ENCODE results near the gene SLC6A7.

SLC6A7 gene

DNA sequence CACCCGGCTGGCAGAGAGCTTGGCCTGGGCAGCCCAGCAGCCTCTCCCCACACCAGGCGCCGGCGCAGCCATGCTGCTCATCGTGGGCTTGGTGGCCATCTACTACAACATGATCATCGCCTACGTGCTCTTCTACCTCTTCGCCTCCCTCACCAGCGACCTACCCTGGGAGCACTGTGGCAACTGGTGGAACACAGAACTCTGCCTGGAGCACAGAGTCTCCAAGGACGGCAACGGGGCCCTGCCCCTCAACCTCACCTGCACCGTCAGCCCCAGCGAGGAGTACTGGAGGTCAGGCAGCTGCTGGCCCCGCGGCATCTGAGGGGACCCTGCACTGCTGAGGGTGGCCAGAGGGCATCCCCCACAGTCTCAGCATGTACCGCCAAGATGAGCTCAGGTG is 7.1 kb downstream of the SLC6A7 start:
- Histone ChIP-seq H3K79me2 (ENCODE audit: low read length) (no peaks in the 10 kb centered on the region), H3K27ac (ENCODE audit: low read length) (no peak overlapping the region), H3K4me1 (ENCODE audit: low read length) (no peaks in the 10 kb centered on the region), H3K4me3 (ENCODE audit: low read length) (no peak overlapping the region), H3K27me3 (ENCODE audit: low read depth, low read length) (peaks cover 5% of the 10 kb centered on the region; the same call in 1 of the 2 replicates), H4K20me1 (ENCODE audit: insufficient read depth, low read length) (no peaks in the 10 kb centered on the region), H3K9me3 (ENCODE audit: insufficient read depth, low read length) (no peaks in the 10 kb centered on the region), H3K9ac (ENCODE audit: low read length) (no peak overlapping the region), H3K36me3 (replicated peaks; ENCODE audit: low read depth, low read length) (no peaks in the 10 kb centered on the region), H2AFZ (ENCODE audit: low read depth, low read length) (no peak overlapping the region), H3K4me2 (ENCODE audit: low read length) (no peak overlapping the region)
- TF ChIP-seq, protein P1, sequence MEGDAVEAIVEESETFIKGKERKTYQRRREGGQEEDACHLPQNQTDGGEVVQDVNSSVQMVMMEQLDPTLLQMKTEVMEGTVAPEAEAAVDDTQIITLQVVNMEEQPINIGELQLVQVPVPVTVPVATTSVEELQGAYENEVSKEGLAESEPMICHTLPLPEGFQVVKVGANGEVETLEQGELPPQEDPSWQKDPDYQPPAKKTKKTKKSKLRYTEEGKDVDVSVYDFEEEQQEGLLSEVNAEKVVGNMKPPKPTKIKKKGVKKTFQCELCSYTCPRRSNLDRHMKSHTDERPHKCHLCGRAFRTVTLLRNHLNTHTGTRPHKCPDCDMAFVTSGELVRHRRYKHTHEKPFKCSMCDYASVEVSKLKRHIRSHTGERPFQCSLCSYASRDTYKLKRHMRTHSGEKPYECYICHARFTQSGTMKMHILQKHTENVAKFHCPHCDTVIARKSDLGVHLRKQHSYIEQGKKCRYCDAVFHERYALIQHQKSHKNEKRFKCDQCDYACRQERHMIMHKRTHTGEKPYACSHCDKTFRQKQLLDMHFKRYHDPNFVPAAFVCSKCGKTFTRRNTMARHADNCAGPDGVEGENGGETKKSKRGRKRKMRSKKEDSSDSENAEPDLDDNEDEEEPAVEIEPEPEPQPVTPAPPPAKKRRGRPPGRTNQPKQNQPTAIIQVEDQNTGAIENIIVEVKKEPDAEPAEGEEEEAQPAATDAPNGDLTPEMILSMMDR (IDR thresholded peaks at IDR 0.05; ENCODE audit: low read depth, low read length), result no peak
- no peak for TF ChIP-seq EZH2phosphoT487 (IDR thresholded peaks at IDR 0.05; ENCODE audit: low read depth)

DNA sequence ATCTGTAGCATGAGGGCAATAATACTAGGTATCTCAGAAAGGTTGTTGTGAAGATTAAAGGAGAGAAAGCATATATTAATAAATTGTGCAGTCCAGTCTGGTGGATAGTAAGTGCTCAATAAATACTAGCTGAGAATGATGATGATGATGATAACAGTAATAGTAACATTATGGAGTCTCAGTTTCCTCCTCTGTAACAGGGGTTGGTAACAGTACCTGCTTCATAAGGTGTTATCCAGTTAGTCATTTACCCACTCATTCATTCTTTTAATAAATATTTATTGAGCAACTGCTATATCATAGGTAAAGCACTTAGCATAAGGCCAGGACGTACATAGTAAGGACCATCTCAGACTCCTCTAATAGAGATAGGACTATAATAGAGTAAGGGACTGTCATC is 7.6 kb downstream of the SLC6A7 start:
- H3K9ac ChIP-seq (ENCODE audit: low read length), result no peak overlapping the region
- no peaks in the 10 kb centered on the region for H3K9me3 ChIP-seq (ENCODE audit: insufficient read depth, low read length)
- no peak overlapping the region for H3K27ac ChIP-seq (ENCODE audit: low read length)
- H3K79me2 ChIP-seq (ENCODE audit: low read length), result no peaks in the 10 kb centered on the region
- no peaks in the 10 kb centered on the region for H3K4me1 ChIP-seq (ENCODE audit: low read length)
- no peak for TF ChIP-seq EZH2phosphoT487 (IDR thresholded peaks at IDR 0.05; ENCODE audit: low read depth)
- TF ChIP-seq, protein P1 (IDR thresholded peaks at IDR 0.05; ENCODE audit: low read depth, low read length), result no peak
- no peaks in the 10 kb centered on the region for H3K36me3 ChIP-seq (replicated peaks; ENCODE audit: low read depth, low read length)
- no peaks in the 10 kb centered on the region for H4K20me1 ChIP-seq (ENCODE audit: insufficient read depth, low read length)
- no peak overlapping the region for H2AFZ ChIP-seq (ENCODE audit: low read depth, low read length)
- no peak overlapping the region for H3K4me3 ChIP-seq (ENCODE audit: low read length)
- H3K27me3 ChIP-seq (ENCODE audit: low read depth, low read length), result peaks cover 5% of the 10 kb centered on the region; the same call in 1 of the 2 replicates
- H3K4me2 ChIP-seq (ENCODE audit: low read length), result no peak overlapping the region

DNA sequence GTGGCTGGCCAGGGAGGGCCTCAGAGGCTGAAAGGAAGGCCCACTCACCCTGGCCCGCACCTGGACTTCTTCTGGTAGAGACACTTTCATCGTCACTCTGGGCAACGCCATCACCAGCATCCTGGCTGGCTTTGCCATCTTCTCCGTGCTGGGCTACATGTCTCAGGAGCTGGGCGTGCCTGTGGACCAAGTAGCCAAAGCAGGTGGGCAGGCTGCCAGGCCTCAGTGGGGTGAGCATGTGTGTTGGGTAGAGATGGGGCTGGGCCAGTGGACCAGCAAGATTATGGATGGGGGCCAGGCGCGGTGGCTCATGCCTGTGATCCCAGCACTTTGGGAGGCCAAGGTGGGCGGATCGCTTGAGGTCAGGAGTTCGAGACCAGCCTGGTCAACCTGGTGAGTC is 12.6 kb downstream of the SLC6A7 start:
- Histone ChIP-seq H3K9me3 (ENCODE audit: insufficient read depth, low read length) (no peaks in the 10 kb centered on the region), H2AFZ (ENCODE audit: low read depth, low read length) (no peak overlapping the region), H3K27me3 (ENCODE audit: low read depth, low read length) (peaks cover 5% of the 10 kb centered on the region; the same call in 1 of the 2 replicates), H3K9ac (ENCODE audit: low read length) (no peak overlapping the region), H3K79me2 (ENCODE audit: low read length) (no peaks in the 10 kb centered on the region), H3K4me3 (ENCODE audit: low read length) (no peak overlapping the region), H3K36me3 (replicated peaks; ENCODE audit: low read depth, low read length) (no peaks in the 10 kb centered on the region), H3K4me2 (ENCODE audit: low read length) (no peak overlapping the region), H3K4me1 (ENCODE audit: low read length) (no peaks in the 10 kb centered on the region), H4K20me1 (ENCODE audit: insufficient read depth, low read length) (no peaks in the 10 kb centered on the region), H3K27ac (ENCODE audit: low read length) (no peak overlapping the region)
- TF ChIP-seq, protein P1 (IDR thresholded peaks at IDR 0.05; ENCODE audit: low read depth, low read length), result no peak
- no peak for TF ChIP-seq EZH2phosphoT487 (IDR thresholded peaks at IDR 0.05; ENCODE audit: low read depth)

DNA sequence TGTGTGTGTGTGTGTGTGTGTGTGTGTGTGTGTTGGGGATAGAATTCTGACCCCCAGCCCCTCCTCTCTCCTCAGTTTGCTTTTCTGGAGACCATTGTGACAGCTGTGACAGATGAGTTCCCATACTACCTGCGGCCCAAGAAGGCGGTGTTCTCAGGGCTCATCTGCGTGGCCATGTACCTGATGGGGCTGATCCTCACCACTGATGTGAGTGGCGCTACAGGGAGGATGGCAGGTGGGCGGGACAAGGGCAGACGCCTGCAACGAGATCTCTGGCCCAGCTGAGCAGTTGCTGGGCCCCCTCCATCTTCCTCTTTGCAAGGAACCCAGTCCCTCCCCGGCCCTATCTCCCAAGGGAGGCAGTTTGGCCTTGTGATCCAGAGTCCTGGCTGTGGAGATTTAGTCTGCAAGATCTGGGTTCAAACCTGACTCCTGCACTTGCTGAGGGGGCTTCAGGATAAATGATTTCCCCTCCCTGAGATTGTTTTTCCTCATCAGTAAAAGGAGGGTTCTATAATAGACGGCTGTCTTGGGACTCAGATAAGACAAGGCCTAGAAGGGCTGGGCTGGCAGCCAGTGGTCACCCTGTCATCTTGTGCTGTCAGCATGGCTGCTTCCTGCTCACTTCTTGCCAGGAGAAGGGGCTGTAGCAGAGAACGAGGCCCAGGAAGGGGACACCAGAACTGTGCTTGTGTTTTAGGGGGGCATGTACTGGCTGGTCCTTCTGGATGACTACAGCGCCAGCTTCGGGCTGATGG is 14.1 kb downstream of the SLC6A7 start:
- Histone ChIP-seq H3K9me3 (ENCODE audit: insufficient read depth, low read length) (no peaks in the 10 kb centered on the region), H2AFZ (ENCODE audit: low read depth, low read length) (no peak overlapping the region), H3K36me3 (replicated peaks; ENCODE audit: low read depth, low read length) (no peaks in the 10 kb centered on the region), H3K4me2 (ENCODE audit: low read length) (no peak overlapping the region), H3K79me2 (ENCODE audit: low read length) (no peaks in the 10 kb centered on the region), H3K4me1 (ENCODE audit: low read length) (no peaks in the 10 kb centered on the region), H3K27me3 (ENCODE audit: low read depth, low read length) (peaks cover 5% of the 10 kb centered on the region; the same call in 1 of the 2 replicates), H3K4me3 (ENCODE audit: low read length) (no peak overlapping the region), H3K27ac (ENCODE audit: low read length) (no peak overlapping the region), H4K20me1 (ENCODE audit: insufficient read depth, low read length) (no peaks in the 10 kb centered on the region), H3K9ac (ENCODE audit: low read length) (no peak overlapping the region)
- TF ChIP-seq EZH2phosphoT487 (IDR thresholded peaks at IDR 0.05; ENCODE audit: low read depth), result no peak
- TF ChIP-seq, protein P1 (IDR thresholded peaks at IDR 0.05; ENCODE audit: low read depth, low read length), result no peak
